PC-3 (cell line): ENCODE results near the gene DERL3. TPM values are rescaled to one million over a fixed set of nuclear protein-coding genes. Genes with fewer than 3 reads are reported as not detected.

Source experiments
- ATAC-seq: fragments of 200-7000 bp; cut with Tn5 transposase; 2 replicates; pipeline ENCODE4 v1.9.1; 2020; ENCODE audit warnings: mild to moderate bottlenecking, moderate library complexity
- BruUV-seq: library from RNA; stranded (reverse); fragments of 400-500 nt; replicated peaks from 2 replicates; lab custom pipeline; 2021; lab: Mats Ljungman, UMichigan
- CTCF ChIA-PET: fragments of 300-600 bp; sonication (Branson Sonifier 250); formaldehyde crosslinking; loops from one replicate; lab custom pipeline; 2022; ENCODE audit warnings: antibody characterized with exemption; lab: Charles Lee
- POLR2A ChIA-PET: fragments of 300-600 bp; sonication (Branson Sonifier 250); formaldehyde crosslinking; loops from one replicate; lab custom pipeline; 2022; ENCODE audit warnings: antibody characterized with exemption; ENCODE audit not compliant: unreplicated experiment; lab: Charles Lee
- DNase-seq: peaks from one replicate; pipeline ENCODE4 v3.0.0-alpha.2; 2015
- H2AFZ ChIP-seq: fragments of 300-600 bp; sonication (generic); 2 replicates; pipeline ENCODE4 v1.6.0; 2016; ENCODE audit warnings: antibody characterized with exemption, low read length
- H3F3A ChIP-seq: fragments of 300-600 bp; sonication (generic); one replicate; pipeline ENCODE4 v1.6.0; 2017; ENCODE audit warnings: antibody characterized with exemption, low read length, control low read depth, mild to moderate bottlenecking; ENCODE audit not compliant: unreplicated experiment
- H3K27ac ChIP-seq: fragments of 300-600 bp; sonication (generic); 2 replicates; pipeline ENCODE4 v1.5.1; 2016; ENCODE audit warnings: mild to moderate bottlenecking, low read length
- H3K27me3 ChIP-seq: fragments of 300-600 bp; sonication (generic); 2 replicates; pipeline ENCODE4 v1.6.1; 2016; ENCODE audit warnings: low read length, mixed read lengths
- H3K36me3 ChIP-seq: fragments of 300-600 bp; sonication (generic); 2 replicates; pipeline ENCODE4 v1.6.1; 2016; ENCODE audit warnings: low read depth, mixed run types, low read length, mixed read lengths
- H3K4me1 ChIP-seq: fragments of 300-600 bp; sonication (generic); 2 replicates; pipeline ENCODE4 v1.5.1; 2016; ENCODE audit warnings: low read length; ENCODE audit not compliant: insufficient read depth
- H3K4me2 ChIP-seq: fragments of 300-600 bp; sonication (generic); 2 replicates; pipeline ENCODE4 v1.6.0; 2016; ENCODE audit warnings: low read length
- H3K4me3 ChIP-seq: fragments of 300-600 bp; sonication (generic); 2 replicates; pipeline ENCODE4 v1.5.1; 2016; ENCODE audit warnings: mild to moderate bottlenecking, low read length, mixed read lengths
- H3K79me2 ChIP-seq: fragments of 300-600 bp; sonication (generic); 2 replicates; pipeline ENCODE4 v1.6.1; 2017; ENCODE audit warnings: low read length, mixed read lengths
- H3K9ac ChIP-seq: fragments of 300-600 bp; sonication (generic); 2 replicates; pipeline ENCODE4 v1.6.0; 2016; ENCODE audit warnings: mild to moderate bottlenecking, low read length
- H3K9me2 ChIP-seq: fragments of 300-600 bp; sonication (generic); replicated peaks from 2 replicates; pipeline ENCODE4 v1.6.1; 2016; ENCODE audit warnings: mixed run types, low read length, mixed read lengths
- H3K9me3 ChIP-seq: fragments of 300-600 bp; sonication (generic); 2 replicates; pipeline ENCODE4 v1.6.1; 2016; ENCODE audit warnings: low read length, mixed read lengths
- H4K20me1 ChIP-seq: fragments of 300-600 bp; sonication (generic); 2 replicates; pipeline ENCODE4 v1.6.1; 2016; ENCODE audit warnings: low read length, mixed read lengths
- CTCF ChIP-seq: fragments of 300-600 bp; sonication (generic); conservative IDR thresholded peaks from 2 replicates; pipeline ENCODE4 v1.5.1; 2017; ENCODE audit warnings: antibody characterized with exemption, low read depth, mild to moderate bottlenecking, low read length
- EZH2 ChIP-seq: fragments of 300-600 bp; sonication (generic); IDR thresholded peaks from one replicate; pipeline ENCODE4 v1.6.1; 2017; ENCODE audit warnings: antibody characterized with exemption, mild to moderate bottlenecking, low read length; ENCODE audit not compliant: unreplicated experiment
- EZH2phosphoT487 ChIP-seq: fragments of 300-600 bp; sonication (generic); IDR thresholded peaks from 2 replicates; pipeline ENCODE4 v1.6.1; 2018; ENCODE audit warnings: mild to moderate bottlenecking, antibody characterized with exemption, low read length, borderline replicate concordance
- intact Hi-C: fragments of 100-400 bp; cut with micrococcal nuclease; formaldehyde crosslinking; loops from 2 replicates; pipeline ENCODE4 v1.9.0; 2023
- total RNA-seq: library from RNA; depleted of rRNA; stranded (reverse); fragments of >200 nt; gene quantifications from 2 replicates; pipeline ENCODE4 v1.2.3, GENCODE V29; 2014

Gene DERL3
- total RNA-seq, 1 experiment from 2014 or later, result not detected

- no peaks in the 10 kb centered on the region for H3K36me3 ChIP-seq
- ATAC-seq, result no peak
- H3K4me2 ChIP-seq, result no peak overlapping the region
- no peaks in the 10 kb centered on the region for H3K27me3 ChIP-seq
- no peaks in the 10 kb centered on the region for H3K9me3 ChIP-seq
- ChIA-PET POLR2A (no interaction called here), CTCF (no interaction called here)
- H3K4me3 ChIP-seq, result no peak overlapping the region
- no peaks in the 10 kb centered on the region for H3K79me2 ChIP-seq
- intact Hi-C loops, result no loop called here
- no peaks in the 10 kb centered on the region for H3K4me1 ChIP-seq
- no peak overlapping the region for H3K9ac ChIP-seq
- no TSS peak for BruUV-seq
- no peak overlapping the region for H2AFZ ChIP-seq
- no peak for DNase-seq
- H4K20me1 ChIP-seq, result no peaks in the 10 kb centered on the region
- no peak overlapping the region for H3K27ac ChIP-seq
- TF ChIP-seq EZH2phosphoT487 (no peak), EZH2 (no peak), CTCF (no peak)
- H3K9me2 ChIP-seq, result no peaks in the 10 kb centered on the region
- no peaks in the 10 kb centered on the region for H3F3A ChIP-seq
Observed at GRCh38 chr22:23831781-23832180, 7.0 kb downstream of the DERL3 start.

- ChIA-PET CTCF (no interaction called here), POLR2A (no interaction called here)
- no peaks in the 10 kb centered on the region for H3K27me3 ChIP-seq
- H3K4me1 ChIP-seq, result no peaks in the 10 kb centered on the region
- ATAC-seq (no peak), DNase-seq (no peak)
- H3K9ac ChIP-seq, result no peak overlapping the region
- H3K27ac ChIP-seq, result no peak overlapping the region
- H3K9me2 ChIP-seq, result no peaks in the 10 kb centered on the region
- BruUV-seq, result no TSS peak
- TF ChIP-seq EZH2phosphoT487 (no peak), EZH2 (no peak), CTCF (no peak)
- no peaks in the 10 kb centered on the region for H4K20me1 ChIP-seq
- no peaks in the 10 kb centered on the region for H3F3A ChIP-seq
- no peak overlapping the region for H3K4me3 ChIP-seq
- H3K4me2 ChIP-seq, result no peak overlapping the region
- no peak overlapping the region for H2AFZ ChIP-seq
- no peaks in the 10 kb centered on the region for H3K9me3 ChIP-seq
- H3K36me3 ChIP-seq, result no peaks in the 10 kb centered on the region
- H3K79me2 ChIP-seq, result no peaks in the 10 kb centered on the region
- intact Hi-C loops, result no loop called here
Observed at GRCh38 chr22:23831261-23831660, 7.5 kb downstream of the DERL3 start.

- Histone ChIP-seq H4K20me1 (no peaks in the 10 kb centered on the region), H3K9me3 (no peaks in the 10 kb centered on the region), H3K4me2 (no peak overlapping the region), H3K9ac (no peak overlapping the region), H3K27me3 (no peaks in the 10 kb centered on the region), H3K4me3 (no peak overlapping the region), H3K4me1 (no peaks in the 10 kb centered on the region), H3K36me3 (peaks cover 4% of the 10 kb centered on the region; the same call in 1 of the 2 replicates), H3F3A (no peaks in the 10 kb centered on the region), H2AFZ (no peak overlapping the region), H3K79me2 (no peaks in the 10 kb centered on the region), H3K27ac (no peak overlapping the region), H3K9me2 (no peaks in the 10 kb centered on the region)
- BruUV-seq, result no TSS peak
- intact Hi-C loops, result no loop called here
- DNase-seq (no peak), ATAC-seq (no peak)
- ChIA-PET POLR2A (no interaction called here), CTCF (interaction anchor here (0.8 kb wide), 1 partner anchor 59 kb away, joined by 3 read pairs; no protein-coding TSS in a partner anchor)
- TF ChIP-seq EZH2, result no peak
Observed at GRCh38 chr22:23829845-23830372, 8.9 kb downstream of the DERL3 start.
